ENCODE results near the gene ZBTB9.

ZBTB9 gene

DNA sequence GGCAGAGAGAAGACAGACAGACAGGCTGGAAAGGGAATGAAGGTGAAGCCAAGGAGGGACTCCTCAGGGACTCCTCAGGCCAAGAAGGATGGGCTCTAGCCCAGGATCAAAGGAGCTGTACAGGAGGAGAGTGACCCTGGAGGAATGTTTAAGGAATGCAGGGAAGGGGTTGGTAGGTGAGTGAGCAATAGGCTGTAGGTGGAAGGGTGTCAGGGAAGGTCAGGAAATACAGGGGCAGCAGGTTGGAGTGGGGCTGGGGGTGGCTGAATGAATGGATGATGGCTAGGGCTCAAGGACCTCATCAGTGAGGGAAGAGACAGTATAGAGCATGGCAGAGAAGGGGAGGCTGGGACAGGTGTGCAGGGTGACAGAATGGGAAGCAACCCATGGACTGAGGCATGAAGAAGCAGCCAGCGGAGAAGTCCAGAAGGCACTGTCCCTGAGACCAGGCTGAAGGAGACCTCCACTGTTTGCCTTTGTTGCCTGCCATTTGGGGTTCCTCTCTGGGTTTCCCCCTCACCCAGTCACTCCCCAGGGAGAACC lies 21.3 kb upstream of the ZBTB9 start:
- DNase-seq = no peak

DNA sequence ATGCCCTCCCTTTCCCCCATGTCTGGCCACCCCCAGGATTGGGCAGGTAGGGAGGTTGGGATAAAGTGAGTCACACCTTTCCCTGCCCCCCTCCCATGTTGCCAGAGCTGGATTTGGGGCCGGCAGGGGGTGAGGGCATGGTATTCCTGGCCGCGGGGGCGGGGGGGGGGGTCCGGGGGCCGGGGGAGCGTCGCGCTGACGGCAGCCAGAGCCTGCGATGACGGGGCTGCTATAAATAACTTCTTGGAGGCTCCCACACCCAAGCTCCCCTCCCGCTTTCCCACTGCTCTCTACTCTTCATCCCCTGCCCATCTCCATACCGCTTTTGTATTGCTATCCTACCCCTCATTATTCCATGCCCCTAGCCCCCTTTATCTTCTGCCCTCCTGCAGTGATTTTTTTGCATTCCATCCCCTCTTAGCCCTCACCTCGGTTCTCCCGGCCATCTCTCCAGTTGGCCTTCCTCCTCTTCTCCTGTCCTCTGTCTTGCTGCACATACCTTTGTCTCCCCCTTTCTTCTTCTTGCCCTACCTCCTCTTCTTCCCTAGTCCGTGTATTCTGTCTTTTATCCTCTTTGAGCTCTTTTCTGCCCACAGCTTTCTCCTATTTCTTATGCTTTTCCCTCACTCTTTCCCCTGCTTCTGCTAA lies 20.7 kb upstream of the ZBTB9 start:
- no peak for DNase-seq

DNA sequence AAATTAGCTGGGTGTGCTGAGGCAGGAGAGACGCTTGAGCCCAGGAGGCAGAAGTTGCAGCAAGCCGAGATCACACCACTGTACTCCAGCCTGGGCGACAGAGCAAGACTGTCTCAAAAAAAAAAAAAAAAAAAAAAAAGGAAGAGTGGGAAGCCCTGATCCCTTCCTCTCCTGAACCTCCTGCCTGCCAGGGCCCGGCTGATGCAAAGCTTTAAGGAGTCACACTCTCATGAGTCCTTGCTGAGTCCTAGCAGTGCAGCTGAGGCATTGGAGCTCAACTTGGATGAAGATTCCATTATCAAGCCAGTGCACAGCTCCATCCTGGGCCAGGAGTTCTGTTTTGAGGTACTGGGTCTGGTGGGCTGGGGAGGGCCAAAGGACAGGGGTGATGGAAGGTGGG lies 19.4 kb upstream of the ZBTB9 start:
- DNase-seq = no peak

DNA sequence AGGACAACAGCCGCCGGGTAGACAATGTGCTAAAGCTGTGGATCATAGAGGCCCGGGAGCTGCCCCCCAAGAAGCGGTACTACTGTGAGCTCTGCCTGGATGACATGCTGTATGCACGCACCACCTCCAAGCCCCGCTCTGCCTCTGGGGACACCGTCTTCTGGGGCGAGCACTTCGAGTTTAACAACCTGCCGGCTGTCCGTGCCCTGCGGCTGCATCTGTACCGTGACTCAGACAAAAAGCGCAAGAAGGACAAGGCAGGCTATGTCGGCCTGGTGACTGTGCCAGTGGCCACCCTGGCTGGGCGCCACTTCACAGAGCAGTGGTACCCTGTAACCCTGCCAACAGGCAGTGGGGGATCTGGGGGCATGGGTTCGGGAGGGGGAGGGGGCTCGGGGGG lies 16.7 kb upstream of the ZBTB9 start:
- no peak for DNase-seq

DNA sequence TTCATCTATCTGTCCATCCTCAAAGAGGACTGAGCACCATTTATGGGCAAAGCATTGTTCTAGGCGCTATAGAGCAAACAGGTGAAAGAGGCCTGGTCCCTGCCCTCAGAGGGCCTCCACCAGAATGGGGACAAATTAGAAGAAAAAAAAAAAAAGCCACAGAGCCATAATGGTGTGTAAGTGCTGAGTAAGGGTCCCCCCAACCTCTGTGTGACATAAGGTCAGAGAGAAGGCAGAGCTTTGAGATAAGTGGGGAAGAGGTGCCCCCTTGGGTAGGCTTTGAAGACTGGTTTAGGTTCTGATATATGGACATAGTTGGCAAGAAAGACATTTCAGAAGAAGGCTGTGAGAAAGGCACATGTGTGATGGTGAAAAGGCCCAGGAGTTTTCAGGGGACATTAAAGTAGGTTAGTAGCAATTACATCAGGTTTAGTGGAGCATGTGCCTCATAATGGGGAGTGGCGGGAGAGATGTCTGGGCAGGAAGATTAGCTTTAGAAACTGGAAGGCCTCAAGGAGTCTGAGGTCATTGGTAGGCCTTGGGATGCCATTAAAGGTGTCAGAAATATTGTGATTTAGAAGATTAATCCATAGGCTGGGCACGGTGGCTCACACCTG lies 15.3 kb upstream of the ZBTB9 start:
- no peak for DNase-seq

DNA sequence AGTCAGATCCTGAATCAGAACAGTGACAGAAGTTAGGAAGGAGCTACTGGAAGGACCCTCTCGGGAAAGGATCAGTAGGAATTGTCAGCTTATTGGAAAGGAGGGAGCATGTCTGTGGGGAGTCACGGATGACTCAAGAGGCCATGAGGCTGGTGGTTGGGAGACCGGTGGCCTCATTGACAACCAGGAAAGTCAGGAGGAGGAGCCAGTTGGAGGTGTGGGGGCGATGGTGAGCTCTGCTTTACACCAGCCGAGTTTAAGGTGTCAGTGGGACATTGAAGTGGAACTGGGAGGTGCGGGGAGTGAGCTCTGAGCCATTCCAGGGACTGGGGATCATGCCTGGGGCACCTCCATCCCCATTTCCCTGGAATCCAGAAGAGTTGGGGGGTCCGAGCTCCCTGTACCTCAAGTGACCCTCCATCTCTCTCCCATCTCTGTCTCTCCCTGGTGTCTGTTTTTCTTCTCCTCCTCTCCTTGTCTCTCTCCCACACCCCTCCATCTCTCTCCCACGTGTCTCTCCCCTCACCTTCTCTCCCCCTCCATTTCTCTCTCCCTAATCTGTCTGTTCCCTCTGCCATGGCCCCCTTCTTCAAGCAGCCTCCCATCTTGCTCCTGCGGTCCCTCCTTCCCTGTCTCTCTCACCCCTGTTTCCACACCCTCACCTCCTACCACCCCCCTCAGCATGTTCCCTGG lies 14.3 kb upstream of the ZBTB9 start:
- DNase-seq = no peak

DNA sequence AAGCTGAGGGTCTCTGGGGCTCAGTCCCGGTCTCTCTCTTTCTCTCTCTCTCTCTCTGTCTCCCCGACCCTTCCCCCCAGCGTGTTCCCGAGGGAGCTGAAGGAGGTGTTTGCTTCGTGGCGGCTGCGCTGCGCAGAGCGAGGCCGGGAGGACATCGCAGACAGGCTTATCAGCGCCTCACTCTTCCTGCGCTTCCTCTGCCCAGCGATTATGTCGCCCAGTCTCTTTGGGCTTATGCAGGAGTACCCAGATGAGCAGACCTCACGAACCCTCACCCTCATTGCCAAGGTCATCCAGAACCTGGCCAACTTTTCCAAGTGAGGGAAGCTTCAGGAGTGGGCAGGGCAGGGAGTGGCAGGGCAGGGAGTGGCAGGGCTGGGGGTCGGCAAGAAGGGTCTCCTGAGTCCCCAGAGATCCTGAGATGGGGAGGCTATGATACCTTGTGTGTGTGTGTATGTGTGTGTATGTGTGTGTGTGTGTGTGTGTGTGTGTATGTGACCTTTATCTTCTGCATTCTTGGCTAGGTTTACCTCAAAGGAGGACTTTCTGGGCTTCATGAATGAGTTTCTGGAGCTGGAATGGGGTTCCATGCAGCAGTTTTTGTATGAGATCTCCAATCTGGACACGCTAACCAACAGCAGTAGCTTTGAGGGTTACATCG lies 13.6 kb upstream of the ZBTB9 start:
- DNase-seq = no peak

DNA sequence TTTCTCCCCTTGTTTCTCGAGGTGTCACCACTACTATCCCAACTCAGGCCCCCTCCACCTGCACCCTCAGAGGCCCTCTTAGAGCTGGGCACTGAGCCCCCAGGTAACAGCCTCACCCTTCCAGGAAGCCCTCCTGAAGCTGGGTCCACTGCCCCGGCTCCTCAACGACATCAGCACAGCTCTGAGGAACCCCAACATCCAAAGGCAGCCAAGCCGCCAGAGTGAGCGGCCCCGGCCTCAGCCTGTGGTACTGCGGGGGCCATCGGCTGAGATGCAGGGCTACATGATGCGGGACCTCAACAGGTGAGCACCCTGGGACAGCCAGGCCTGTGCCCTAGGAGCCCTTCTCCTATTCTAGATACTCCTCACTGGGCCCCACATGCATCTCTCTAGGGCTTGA lies 12.9 kb upstream of the ZBTB9 start:
- DNase-seq = no peak

DNA sequence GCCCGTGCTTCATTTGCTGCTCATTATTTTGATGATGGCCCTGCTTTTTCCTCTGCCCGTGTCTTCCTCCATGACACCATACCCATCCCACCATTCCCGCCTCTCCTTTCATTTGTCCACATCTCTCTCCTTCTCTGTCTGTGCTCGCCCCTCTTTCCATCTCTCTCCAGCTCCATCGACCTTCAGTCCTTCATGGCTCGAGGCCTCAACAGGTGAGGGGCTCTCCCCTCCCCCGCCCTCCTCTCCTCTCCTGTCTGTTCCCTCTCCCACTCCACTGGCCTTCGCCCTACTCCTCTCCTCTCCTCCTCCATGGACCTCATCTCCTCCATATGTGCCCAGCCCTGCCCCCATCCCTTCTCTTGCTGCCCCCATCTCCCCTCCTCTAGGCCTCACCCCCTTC lies 12.1 kb upstream of the ZBTB9 start:
- DNase-seq = no peak

DNA sequence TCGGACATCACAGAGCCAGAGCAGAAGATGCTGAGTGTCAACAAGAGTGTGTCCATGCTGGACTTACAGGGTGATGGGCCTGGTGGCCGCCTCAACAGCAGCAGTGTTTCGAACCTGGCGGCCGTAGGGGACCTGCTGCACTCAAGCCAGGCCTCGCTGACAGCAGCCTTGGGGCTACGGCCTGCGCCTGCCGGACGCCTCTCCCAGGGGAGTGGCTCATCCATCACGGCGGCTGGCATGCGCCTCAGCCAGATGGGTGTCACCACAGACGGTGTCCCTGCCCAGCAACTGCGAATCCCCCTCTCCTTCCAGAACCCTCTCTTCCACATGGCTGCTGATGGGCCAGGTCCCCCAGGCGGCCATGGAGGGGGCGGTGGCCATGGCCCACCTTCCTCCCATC lies 11.4 kb upstream of the ZBTB9 start:
- no peak for DNase-seq

DNA sequence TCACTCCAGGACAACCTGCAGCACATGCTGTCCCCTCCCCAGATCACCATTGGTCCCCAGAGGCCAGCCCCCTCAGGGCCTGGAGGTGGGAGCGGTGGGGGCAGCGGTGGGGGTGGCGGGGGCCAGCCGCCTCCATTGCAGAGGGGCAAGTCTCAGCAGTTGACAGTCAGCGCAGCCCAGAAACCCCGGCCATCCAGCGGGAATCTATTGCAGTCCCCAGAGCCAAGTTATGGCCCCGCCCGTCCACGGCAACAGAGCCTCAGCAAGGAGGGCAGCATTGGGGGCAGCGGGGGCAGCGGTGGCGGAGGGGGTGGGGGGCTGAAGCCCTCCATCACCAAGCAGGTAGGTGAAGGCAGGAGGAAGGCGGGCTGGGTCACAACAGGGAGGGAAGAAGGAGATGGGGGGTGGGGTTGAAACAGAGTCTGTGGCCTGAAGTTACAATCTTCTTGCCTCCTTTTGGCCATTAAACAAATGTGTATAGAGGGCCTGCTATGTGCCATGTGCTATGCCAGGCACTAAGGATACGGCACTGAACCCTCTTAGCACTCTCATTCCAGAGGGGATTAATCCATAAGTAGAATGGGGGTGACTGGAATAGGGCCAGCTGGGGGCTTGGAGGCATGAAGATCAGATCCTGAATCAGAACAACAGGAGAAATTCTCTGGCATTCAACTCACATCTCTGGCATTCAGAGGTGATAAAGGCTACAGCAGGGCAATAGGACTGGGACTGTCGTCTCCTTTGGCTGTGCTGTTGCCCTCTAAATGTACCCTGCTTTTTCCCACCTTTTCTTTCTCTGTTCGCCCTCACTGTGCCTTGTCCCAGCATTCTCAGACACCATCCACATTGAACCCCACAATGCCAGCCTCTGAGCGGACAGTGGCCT lies 10.5 kb upstream of the ZBTB9 start:
- DNase-seq = no peak

DNA sequence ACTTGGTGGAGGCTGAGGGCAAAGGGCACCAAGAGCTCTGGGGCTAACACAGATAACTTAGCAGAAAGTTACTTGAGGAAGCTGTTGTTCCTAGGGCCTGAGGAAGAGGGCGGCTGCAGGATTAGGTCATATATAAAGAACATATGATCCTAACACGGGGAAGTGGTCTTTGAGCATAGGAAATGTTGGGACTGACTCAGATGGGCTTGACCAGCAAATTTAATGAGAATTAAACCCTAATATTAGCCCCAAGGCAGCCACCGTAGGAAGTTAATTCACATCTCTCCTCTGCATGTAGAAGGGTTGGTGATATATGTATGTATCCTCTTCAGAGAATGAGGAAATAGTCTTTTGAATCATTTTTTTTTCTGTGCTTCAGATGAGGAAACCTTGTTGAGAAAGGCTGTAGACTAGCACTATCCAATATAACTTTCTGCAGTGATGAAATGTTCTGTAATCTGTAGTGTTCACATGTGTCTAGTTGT lies 9.2 kb upstream of the ZBTB9 start:
- no peak for DNase-seq

DNA sequence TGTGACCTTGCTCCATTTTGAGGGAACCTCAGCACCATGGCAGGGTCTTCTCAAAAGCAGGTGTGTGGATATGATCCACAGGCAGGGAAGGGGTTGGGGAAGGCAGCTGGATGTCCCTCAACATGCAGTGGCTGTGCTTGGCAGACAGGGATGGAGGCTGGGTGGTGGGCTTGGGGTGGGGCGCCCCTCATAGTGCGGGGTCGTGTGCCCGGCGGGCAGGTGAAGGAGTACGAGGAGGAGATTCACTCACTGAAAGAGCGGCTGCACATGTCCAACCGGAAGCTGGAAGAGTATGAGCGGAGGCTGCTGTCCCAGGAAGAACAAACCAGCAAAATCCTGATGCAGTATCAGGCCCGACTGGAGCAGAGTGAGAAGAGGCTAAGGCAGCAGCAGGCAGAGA lies 8.0 kb upstream of the ZBTB9 start:
- no peak for DNase-seq

DNA sequence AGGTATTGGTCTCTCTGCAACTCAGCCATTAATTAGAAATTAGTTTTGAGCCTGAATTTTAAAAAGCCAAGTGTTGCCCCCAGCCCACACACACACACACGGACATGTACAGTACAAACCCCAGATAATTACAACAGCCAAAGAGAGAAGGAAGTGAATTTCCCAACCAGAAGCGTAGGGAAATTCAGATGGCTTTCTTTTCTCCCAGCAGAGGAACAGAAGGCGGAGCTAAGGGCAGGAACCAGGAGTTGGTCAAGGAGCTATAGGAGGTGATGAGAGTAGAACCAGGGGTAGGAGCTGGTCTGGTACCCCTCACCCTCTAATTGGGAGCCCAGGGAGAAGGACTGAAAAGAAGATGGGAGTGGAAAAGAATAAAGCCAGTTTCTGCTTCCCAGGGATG lies 3.9 kb upstream of the ZBTB9 start:
- no peak for DNase-seq

DNA sequence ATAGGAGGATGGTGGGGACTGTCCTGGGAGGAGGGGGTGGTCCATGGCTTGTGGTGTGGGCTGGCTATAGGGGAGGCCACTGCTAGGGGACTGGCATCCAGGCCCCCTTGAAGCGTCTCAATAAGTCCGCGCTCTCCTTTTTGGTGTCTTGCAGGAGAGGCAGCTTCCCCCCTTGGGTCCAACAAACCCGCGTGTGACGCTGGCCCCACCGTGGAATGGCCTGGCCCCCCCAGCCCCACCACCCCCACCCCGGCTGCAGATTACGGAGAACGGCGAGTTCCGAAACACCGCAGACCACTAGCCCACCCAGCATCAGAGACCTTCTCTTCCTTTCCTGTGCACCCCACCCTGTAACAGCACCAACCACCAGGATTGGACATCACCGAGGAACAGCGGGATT lies 2.8 kb upstream of the ZBTB9 start:
- DNase-seq = no peak

DNA sequence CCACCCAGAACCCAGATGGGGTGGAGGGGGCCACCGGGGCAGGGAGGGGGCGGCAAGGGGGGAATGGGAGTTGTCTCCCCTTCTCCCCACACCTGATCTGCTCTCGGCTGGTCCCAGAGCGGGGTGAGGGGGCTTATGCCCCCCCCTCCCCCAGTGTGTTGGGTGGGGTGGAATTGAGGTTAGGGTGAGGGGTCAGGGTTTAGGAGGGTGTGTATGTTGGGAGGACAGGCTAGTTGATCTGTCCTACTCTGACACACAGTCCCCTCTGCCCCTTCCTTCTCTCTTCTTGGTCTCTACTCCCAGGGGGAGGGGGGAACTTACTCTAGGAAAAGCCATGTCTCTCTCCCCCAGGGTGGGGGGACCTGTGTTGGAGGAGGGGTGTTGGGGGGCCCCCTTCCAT lies 1.9 kb upstream of the ZBTB9 start:
- no peak for DNase-seq

DNA sequence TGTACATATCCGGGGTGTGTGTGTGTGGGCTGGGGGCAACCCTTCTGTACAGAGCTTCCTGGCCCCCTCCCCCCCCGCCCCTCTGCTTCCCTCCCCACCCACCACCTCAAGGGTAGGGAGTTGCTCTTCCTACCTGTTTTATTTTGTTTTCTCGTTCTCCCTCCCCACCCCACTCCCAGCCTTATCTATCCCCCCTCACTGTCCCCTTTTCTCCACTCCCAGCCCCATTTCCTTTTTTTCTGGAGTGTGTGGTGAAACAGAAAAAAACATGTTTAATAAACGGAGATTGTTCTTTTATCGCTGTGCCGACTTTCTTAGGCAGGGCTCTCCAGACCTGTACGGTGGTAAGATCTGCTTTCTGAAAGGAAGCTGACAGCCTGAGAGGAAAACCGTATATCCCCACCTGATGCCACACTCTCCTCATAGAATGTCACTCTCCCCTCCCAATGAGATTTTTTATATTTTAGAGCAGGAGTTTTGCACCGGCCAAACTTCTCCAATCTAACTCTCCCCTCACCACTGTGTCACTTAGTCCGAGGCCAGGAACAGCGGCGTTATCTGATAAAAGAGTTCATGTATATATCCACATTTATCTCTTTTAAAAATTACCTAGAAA lies 875 bp upstream of the ZBTB9 start:
- DNase-seq = no peak

DNA sequence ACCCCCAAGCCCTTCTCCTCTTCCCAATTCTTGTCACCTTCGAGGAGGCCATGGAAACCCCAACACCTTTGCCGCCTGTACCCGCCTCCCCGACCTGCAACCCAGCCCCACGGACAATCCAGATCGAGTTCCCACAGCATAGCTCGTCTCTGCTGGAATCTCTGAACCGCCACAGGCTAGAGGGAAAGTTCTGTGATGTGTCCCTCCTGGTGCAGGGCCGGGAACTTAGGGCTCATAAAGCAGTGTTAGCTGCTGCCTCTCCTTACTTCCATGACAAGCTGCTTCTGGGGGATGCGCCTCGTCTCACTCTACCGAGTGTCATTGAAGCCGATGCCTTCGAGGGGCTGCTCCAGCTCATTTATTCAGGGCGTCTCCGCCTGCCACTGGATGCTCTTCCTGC lies 675 bp downstream of the ZBTB9 start:
- DNase-seq = no peak

DNA sequence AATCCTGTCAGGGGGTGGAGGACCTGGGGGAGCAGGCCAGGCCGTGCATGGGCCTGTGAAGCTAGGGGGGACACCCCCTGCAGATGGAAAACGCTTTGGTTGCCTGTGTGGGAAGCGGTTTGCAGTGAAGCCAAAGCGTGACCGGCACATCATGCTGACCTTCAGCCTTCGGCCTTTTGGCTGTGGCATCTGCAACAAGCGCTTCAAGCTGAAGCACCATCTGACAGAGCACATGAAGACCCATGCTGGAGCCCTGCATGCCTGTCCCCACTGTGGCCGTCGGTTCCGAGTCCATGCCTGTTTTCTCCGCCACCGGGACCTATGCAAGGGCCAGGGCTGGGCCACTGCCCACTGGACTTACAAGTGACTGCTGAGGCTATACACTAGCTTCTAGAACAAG lies 1.8 kb downstream of the ZBTB9 start:
- DNase-seq = no peak

DNA sequence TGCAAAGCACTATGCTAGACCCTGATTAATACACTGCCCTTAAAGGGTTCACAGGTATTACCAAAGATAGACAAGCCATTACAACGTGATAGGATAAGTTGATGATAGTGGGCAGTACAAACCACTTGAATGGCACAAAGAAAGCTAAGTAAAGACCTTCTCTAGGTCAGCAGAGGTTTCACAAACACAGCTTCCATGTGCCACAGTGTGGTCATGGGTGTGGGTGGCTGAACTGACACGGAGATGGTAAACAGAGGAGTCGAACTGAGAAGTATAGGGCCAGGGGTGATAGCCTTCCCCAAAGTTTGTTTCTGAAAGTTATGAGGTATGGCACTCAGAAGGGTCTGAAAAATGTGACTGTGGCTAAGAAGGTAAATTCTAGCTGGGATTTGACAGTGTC lies 4.3 kb downstream of the ZBTB9 start:
- DNase-seq = no peak

DNA sequence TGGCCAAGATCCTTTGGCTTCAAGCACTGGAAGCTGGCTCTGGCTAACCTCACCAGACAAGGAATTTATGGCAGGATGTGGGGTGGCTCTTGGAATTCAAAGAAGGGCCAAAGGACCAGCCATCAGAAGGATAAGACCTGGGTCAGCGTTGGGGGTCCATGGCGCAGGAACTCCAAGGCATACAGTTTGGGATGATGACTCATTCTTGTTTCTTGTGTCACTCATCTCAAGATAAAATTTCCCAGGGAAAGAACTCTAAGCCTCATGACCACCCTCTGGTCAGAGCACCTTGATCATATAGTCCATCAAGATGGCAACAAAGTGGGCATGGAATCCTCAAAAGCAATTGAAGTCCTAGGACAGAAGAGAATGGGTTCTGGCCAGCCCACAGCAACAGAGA lies 4.8 kb downstream of the ZBTB9 start:
- no peak for DNase-seq

DNA sequence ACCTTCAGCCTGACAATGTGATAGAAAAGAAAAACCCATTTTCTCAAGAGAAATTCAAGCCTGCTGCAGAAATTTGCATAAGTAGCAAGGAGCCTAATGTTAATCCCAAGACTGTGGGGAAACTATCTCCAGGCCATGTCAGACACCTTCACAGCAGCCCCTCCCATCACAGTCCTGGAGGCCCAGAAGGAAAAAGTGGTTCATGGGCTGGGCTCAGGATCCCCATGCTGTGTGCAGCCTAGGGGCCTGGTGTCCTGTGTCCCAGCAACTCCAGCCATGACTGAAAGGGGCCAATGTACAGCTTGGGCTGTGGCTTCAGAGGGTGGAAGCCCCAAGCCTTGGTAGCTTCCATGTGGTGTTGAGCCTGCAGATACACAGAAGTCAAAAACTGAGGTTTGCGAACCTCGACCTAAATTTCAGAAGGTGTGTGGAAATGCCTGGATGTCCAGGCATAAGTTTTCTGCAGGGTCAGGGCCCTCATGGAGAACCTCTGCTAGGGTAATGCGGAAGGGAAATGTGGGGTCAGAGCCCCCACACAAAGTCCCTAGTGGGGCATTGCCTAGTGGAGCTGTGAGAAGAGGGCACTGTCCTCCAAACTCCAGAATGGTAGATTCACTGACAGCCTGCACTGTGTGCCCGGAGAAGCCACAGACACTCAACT lies 11.8 kb downstream of the ZBTB9 start:
- DNase-seq = no peak
